Upper lobe of right lung (tissue), 1 donor: ENCODE data around the gene NDUFA8. TPM values are rescaled to one million over a fixed set of nuclear protein-coding genes. Genes with fewer than 3 reads are reported as not detected.

Source experiments
- ATAC-seq: fragments of 200-7000 bp; cut with Tn5 transposase; one replicate; pipeline ENCODE4 v1.9.1; 2020; ENCODE audit warnings: mild to moderate bottlenecking, moderate library complexity
- DNase-seq: peaks from one replicate; pipeline ENCODE4 v3.0.0-alpha.2; 2020
- H3K27ac ChIP-seq: fragments of 200-600 bp; one replicate; pipeline ENCODE4 v1.8.0; 2022
- H3K27me3 ChIP-seq: fragments of 200-600 bp; one replicate; pipeline ENCODE4 v1.8.0; 2022; ENCODE audit warnings: mild to moderate bottlenecking
- H3K36me3 ChIP-seq: fragments of 200-600 bp; one replicate; pipeline ENCODE4 v1.8.0; 2022
- H3K4me1 ChIP-seq: fragments of 200-600 bp; one replicate; pipeline ENCODE4 v1.8.0; 2022
- H3K4me3 ChIP-seq: fragments of 200-600 bp; one replicate; pipeline ENCODE4 v1.8.0; 2022; ENCODE audit warnings: mild to moderate bottlenecking
- H3K9me3 ChIP-seq: fragments of 200-600 bp; one replicate; pipeline ENCODE4 v1.8.0; 2022
- CTCF ChIP-seq: fragments of 200-600 bp; IDR thresholded peaks from one replicate; pipeline ENCODE4 v1.8.0; 2022; ENCODE audit warnings: antibody characterized with exemption
- intact Hi-C: fragments of 100-400 bp; cut with DNase I; formaldehyde crosslinking; loops from one replicate; pipeline ENCODE4 v1.11.0; 2022
- total RNA-seq: library from RNA; stranded (reverse); fragmentation: NEBNext Ultra II Directional; extraction: Animal tissue kit (Norgen Biotek cat#: 25700); gene quantifications from one replicate; pipeline ENCODE4 v1.2.1, GENCODE V29; 2021
- donor health status: DM: no; HTN: yes; CAD: no; lungs with severe emphysema.

Gene NDUFA8
- total RNA-seq, 1 donor from 2014 or later, result 41.5 TPM

- intact Hi-C loops, result no loop called here
- H3K36me3 ChIP-seq, result no peaks in the 10 kb centered on the region
- ATAC-seq (peak; percentile 41), DNase-seq (no peak)
- no peak for TF ChIP-seq CTCF
- H3K4me1 ChIP-seq, result peaks cover 19% of the 10 kb centered on the region
- H3K9me3 ChIP-seq, result no peaks in the 10 kb centered on the region
- no peak overlapping the region for H3K4me3 ChIP-seq
- peaks cover 22% of the 10 kb centered on the region for H3K27me3 ChIP-seq
- H3K27ac ChIP-seq, result no peak overlapping the region
These were observed 31.3 kb downstream of the NDUFA8 start for GRCh38 chr9:122128007-122128968.

- Histone ChIP-seq H3K9me3 (no peaks in the 10 kb centered on the region), H3K36me3 (no peaks in the 10 kb centered on the region), H3K4me3 (no peak overlapping the region), H3K27ac (no peak overlapping the region), H3K27me3 (peaks cover 22% of the 10 kb centered on the region), H3K4me1 (peaks cover 19% of the 10 kb centered on the region)
- ATAC-seq (no peak), DNase-seq (no peak)
- TF ChIP-seq CTCF, result no peak
- intact Hi-C loops, result no loop called here
These were observed 32.2 kb downstream of the NDUFA8 start for GRCh38 chr9:122127396-122127798.

- peaks cover 19% of the 10 kb centered on the region for H3K4me1 ChIP-seq
- peak overlapping the region; percentile 26 for H3K4me3 ChIP-seq
- H3K9me3 ChIP-seq, result no peaks in the 10 kb centered on the region
- intact Hi-C loops, result no loop called here
- DNase-seq, result no peak
- no peak for ATAC-seq
- no peak for TF ChIP-seq CTCF
- H3K27me3 ChIP-seq, result peaks cover 22% of the 10 kb centered on the region
- H3K27ac ChIP-seq, result no peak overlapping the region
- H3K36me3 ChIP-seq, result no peaks in the 10 kb centered on the region
These were observed 33.0 kb downstream of the NDUFA8 start for GRCh38 chr9:122126331-122127261.

- H3K27ac ChIP-seq, result no peak overlapping the region
- peak; percentile 41 for DNase-seq
- peak; percentile 10 for ATAC-seq
- H3K27me3 ChIP-seq, result peaks cover 22% of the 10 kb centered on the region
- H3K4me1 ChIP-seq, result peaks cover 19% of the 10 kb centered on the region
- no peaks in the 10 kb centered on the region for H3K36me3 ChIP-seq
- no peak for TF ChIP-seq CTCF
- H3K4me3 ChIP-seq, result no peak overlapping the region
- intact Hi-C loops, result loop anchor here (2.0 kb wide), 1 partner anchor 225 kb away; no protein-coding TSS in a partner anchor
- no peaks in the 10 kb centered on the region for H3K9me3 ChIP-seq
These were observed 33.9 kb downstream of the NDUFA8 start for GRCh38 chr9:122125509-122126330.

GRCh38 chr9:122125158-122125508 is 34.4 kb downstream of the NDUFA8 start:
- intact Hi-C loops, result loop anchor here (2.0 kb wide), 1 partner anchor 226 kb away; no protein-coding TSS in a partner anchor
- DNase-seq, result peak; percentile 88
- peak; percentile 95 for TF ChIP-seq CTCF
- no peak overlapping the region for H3K27ac ChIP-seq
- H3K4me1 ChIP-seq, result peaks cover 19% of the 10 kb centered on the region
- ATAC-seq, result peak; percentile 84
- no peaks in the 10 kb centered on the region for H3K9me3 ChIP-seq
- no peak overlapping the region for H3K4me3 ChIP-seq
- no peaks in the 10 kb centered on the region for H3K36me3 ChIP-seq
- H3K27me3 ChIP-seq, result peaks cover 22% of the 10 kb centered on the region
